GM19452 (cell line): ENCODE data around the gene FGF10.

Experiments used
- ATAC-seq: cut with Tn5 transposase; IDR thresholded peaks from one replicate; pipeline ENCODE4 v1.9.1; 2021; ENCODE audit not compliant: unreplicated experiment

The FGF10 gene

GRCh38 chr5:44389090-44389822, at the start of gene FGF10:
TSS of gene FGF10 (minus strand) at chr5:44389420. CDS start at chr5:44388682, 738 bp downstream.
- no peak for ATAC-seq

DNA sequence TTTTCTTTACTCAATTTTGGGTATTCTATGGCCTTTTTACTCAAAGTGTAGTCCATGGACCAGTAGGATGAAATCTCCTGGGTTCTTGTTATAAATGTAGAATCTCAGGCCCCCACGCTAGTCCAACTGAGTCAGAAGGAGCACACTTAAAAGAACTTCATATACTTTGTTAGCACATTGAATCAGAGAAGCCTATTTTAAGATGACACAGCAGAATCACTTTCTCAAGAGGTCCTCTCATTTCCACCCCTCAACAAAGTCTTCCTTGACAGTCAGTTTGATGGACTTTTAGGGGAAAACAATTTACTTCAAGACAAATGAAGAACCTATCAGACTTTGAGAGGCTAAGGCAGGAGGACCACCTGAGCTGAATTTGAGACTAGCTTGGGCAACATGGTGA, 37.7 kb upstream of the FGF10 start:
- no peak for ATAC-seq

DNA sequence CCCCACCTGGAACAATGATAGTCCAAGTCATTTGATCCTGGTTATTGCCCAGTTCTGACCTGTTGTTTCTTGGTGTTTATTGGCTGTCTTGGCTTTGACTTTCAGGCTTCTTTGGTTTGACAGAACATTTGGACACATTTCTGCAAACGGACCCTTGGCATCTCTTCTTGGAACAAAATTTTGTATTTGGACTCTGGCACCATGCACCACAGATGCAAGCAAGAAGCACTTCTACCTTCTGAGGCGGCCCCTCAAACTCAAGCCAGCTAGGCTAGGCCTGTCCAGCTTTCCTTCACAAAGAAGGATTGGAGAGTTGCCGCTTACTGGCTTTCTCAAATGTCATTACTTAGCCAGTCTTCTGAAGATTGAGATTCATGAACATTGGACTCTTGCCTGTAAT, 23.1 kb upstream of the FGF10 start:
- no peak for ATAC-seq

DNA sequence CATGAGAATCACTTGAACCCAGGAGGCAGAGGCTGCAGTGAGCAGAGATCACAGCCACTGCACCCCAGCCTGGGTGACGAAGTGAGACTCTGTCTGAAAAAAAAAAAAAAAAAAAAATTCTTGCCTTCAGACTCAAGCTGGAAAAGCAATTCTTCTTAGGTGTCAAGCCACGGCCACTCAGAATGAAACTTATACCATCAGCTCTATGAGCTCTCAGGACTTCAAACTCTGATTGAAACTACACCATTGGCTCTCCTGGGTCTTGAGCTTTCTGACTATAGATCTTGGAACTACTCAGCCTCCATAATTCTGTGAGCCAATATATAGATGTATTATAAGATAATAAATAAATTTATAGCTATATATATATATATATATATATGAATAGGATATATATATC, 12.9 kb upstream of the FGF10 start:
- no peak for ATAC-seq

DNA sequence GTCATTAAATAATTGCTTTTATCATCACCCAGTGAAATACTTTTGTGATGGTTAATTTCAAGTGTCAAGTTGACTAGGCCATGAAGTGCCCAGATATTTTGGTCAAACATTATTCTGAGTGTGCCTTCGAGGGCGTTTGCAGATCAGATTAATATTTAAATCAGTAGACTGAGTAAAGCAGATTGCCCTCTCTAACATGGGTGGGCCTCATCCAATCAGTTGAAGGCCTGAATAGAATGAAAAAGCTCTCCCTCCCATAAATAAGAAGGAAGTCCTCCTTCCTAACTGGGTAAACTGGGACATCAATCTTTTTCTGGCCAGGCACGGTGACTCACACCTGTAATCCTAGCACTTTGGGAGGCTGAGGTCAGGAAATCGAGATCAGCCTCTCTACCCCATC, 12.4 kb upstream of the FGF10 start:
- no peak for ATAC-seq

DNA sequence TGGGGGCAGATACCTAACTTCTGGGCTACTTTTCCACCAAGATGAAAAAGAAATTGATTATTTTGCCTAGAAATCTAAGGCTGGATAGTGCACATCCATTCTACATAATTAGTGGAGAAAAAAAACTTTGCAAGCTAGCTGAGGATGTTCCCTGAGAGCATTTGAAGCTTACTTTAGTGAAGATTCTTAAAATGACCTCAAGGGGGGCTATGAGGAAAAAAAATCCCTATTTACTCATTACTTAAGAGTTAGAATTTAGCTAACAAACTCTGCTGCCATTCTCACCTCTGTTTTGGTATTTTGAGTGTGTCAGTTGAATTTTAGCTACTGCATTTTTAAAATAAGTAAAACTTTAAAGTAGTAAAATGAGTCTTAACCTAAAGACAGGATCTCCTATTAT, 9.2 kb upstream of the FGF10 start:
- no peak for ATAC-seq

GRCh38 chr5:44396312-44396711, 7.1 kb upstream of the FGF10 start:
- no peak for ATAC-seq

- ATAC-seq, result no peak
Observed at GRCh38 chr5:44390351-44390750, 1.1 kb upstream of the FGF10 start.

- ATAC-seq, result no peak
Observed at GRCh38 chr5:44389823-44390143, 563 bp upstream of the FGF10 start.

DNA sequence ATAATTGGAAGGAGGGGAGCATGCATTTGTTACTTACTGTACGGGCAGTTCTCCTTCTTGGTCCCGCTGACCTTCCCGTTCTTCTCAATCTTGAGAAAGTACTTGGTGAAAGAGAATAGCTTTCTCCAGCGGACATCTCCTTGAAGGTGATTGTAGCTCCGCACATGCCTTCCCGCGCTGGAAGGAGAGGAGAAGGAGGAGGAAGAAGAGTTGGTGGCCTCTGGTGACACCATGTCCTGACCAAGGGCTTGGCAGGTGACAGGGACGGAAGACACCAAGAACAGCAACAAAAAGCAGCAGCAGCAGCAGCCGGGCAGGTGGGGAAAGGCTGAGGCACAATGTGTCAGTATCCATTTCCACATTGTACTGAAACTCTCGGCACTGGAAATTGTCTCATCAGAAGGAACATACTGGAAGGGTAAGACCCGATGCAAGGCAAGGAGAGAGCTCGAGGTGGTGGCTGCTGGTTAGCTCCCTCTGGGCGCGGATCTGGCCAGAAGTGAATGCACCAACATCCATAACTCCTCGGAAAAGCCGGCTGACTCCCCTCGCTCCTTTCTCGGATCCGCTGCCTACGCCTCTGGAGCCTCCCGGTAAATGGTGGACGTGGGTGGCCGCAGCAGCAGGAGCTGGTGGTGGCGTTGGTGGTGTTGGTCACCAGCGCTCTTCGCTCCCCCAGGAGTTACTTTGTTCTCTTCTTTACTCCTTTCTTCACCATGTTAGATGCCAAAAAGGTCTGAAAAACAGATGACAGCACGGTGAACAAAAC, 715 bp downstream of the FGF10 start:
- ATAC-seq, result no peak

GRCh38 chr5:44387921-44388320, 1.3 kb downstream of the FGF10 start:
- no peak for ATAC-seq

DNA sequence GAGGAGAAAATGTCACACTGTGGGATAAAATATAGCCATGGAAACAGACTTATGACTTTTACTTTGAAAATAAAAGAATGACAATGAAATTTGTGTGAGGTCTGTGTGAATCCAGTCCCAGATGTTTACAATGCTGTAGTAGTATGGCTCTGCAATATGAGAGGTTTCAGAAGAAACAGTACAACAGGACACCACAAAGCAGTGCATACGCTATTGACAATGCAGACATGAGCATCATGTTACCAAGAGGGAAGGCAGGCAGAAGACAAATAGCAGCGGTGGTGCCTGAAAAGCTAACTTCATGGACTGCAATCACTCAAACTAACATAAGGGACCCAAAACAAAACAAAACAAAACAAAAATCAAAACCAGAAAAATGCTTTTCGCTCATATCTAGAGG, 1.8 kb downstream of the FGF10 start:
- ATAC-seq, result no peak

DNA sequence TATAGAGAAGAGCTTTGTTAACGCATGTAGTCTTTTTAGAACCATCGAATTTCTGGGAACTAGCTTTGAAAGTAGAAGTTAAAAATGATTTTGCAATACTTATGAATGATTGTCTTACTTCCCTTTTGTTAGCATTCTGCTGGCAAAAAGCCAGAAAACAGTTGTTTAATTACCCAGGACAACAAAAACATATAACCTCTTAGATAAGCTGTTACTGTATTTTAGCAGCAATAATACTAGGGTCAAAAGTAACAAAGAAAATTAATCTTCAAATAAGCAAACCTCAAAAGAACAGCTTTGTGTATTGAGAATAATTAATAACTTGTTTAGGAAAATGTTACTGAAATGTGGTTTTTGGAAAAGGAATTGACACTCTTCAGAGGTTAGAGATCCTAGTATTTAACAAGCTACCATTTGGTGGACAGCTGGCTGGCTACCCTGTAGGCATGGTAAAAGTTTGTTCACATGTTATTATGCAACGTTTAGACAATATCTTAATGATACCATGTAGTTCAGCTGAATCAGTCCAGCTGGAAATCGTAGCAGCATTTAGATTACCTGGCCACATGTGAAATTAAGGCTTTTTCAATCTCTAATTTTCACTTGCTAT, 3.8 kb downstream of the FGF10 start:
- ATAC-seq, result no peak

- ATAC-seq, result no peak
Observed at GRCh38 chr5:44384816-44385215, 4.4 kb downstream of the FGF10 start.

DNA sequence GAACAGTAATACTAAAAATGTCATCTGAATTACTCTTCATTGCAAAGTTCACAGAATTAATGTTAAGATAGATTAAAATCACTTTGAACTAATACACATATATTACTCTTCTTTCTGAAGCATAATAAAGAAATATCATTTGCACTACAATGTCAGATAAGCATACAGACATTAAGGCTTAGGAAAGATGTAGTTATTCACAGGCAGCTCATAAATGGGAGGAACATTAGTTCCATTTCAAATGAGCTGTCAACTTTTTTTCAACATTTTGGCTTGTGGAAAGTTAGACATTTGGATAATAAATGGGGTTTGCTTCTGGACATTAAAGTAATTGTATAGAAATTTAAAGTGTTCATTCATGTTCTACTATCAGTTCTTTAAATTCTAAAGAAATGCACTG, 6.3 kb downstream of the FGF10 start:
- ATAC-seq, result no peak

- ATAC-seq, result no peak
Observed at GRCh38 chr5:44377057-44377456, 12.2 kb downstream of the FGF10 start.

- no peak for ATAC-seq
Observed at GRCh38 chr5:44372028-44372427, 17.2 kb downstream of the FGF10 start.

DNA sequence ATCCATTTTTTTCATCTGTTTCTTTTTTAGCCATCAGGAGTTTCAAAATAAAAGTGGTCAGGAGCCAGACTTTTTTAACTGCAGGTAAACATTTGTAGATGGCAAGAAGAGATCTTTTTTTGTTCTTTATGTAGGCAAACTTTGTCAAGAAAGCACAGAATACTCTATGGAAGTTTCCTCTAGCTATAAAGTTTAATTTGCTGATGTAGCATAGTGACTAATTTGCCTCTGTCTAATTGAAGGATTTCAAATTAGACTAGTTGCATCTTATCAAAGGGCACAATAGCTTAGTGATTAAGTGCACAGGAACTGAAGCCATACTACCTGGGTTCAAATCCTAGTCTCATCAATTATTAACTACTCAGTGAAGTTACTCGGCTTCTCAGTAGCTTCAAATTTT, 22.0 kb downstream of the FGF10 start:
- no peak for ATAC-seq

DNA sequence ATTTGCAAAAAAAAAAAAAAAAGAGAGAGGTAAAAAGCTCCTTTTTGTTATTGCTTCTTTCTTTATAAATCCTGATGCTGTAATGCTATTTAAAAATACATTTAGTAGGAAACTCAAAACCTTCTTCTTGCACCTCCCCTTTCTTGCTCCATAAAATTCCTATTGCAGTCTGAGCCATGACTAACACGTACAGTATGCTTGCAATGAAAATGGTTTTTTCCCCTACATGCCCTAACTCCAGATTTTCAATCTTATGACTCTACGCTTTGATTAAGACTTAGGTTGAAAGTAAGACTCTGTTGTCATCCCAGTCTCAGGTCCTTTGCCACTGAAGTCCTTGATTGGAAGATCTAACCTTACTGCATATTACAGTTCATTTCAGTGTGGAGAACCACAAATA, 23.9 kb downstream of the FGF10 start:
- no peak for ATAC-seq

DNA sequence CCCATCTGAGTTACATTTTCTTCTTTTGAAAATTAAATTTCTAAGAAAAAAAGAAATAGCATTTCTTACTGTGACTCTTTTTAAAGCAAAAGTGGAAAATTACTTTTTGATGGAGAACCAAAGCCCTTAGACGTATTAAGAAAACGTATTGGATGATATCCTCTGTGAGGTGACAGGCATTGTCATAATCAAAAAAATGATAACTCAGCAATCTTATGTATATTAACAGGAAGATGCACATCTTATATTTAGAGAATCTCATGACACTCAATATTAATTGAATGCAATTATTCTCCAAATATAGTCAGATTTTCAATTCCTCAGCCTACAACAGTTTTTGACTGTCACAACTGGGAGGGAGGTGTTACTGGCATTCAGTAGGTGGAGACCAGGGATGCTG, 25.1 kb downstream of the FGF10 start:
- no peak for ATAC-seq

- no peak for ATAC-seq
Observed at GRCh38 chr5:44361342-44362001, 27.7 kb downstream of the FGF10 start.

- no peak for ATAC-seq
Observed at GRCh38 chr5:44360919-44361318, 28.3 kb downstream of the FGF10 start.
